ENCODE measurements around the gene CLCNKA. TPM values are rescaled to one million over a fixed set of nuclear protein-coding genes. Genes with fewer than 3 reads are reported as not detected.
"Not testable (repeated sequence)": the region's sequence is repeated elsewhere in the genome, so short reads cannot be mapped to it uniquely, and the experiment has no call there.

Gene CLCNKA
- total RNA-seq, 2 experiments from 2014 or later = not detected

DNA sequence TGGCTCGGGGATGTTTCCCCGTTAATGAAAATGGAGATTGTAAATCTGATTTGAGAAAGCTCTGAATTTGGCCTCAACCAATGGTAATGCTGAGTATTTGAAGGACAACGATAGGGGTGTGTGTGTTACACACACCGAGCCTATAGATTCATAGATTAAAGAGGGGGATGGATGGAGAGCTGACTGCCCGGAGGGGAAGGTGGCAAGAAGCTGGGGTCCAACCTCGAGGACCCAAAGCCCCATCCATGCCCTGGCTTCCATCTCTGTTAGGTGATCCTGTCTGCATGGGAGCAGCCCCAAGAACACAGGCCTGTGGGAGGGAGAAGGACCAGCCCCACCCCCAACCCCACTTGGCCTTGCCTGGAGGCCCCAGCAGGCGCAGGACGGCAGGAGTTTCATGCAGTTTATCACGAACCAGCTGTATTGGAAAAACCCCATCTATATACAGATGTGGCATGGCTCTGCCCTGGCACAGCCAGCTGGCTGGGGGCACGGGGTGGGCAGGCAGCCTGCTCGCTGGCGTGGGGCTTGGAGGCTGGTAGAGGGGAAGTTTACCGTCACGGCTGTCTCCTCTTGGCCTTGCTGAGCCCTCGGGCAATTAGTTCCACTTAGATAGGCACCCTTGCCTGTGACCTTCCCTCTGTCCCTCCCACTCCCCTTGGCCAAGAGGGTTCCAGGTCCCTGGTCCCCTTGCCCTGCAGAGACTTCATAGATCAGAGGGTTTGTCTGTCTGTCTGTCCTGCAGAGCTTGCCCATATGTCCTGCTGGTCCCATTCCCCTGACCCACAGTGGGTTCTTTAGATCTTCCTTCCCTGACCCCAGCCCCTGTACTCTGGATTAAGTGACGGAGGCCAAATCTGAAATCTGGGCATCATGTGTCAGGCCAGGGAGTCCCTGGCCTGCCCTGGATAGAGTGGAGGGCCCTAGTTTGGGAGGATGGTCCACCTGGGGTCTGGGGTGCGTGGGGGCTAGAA lies 7.0 kb upstream of the CLCNKA start:
- intact Hi-C loops (cut with micrococcal nuclease) = no loop called here
- H3K4me3 Mint-ChIP-seq = no peak overlapping the region
- no peak for DNase-seq
- no peaks in the 10 kb centered on the region for H3K9me3 Mint-ChIP-seq
- CTCF ChIA-PET = no interaction called here
- H3K4me1 Mint-ChIP-seq (ENCODE audit: low read depth) = peaks cover 7% of the 10 kb centered on the region
- no peak overlapping the region for H3K27ac Mint-ChIP-seq
- H3K36me3 Mint-ChIP-seq (ENCODE audit: low read depth) = no peaks in the 10 kb centered on the region
- H3K27me3 Mint-ChIP-seq (ENCODE audit: low read depth) = peaks cover 2% of the 10 kb centered on the region

DNA sequence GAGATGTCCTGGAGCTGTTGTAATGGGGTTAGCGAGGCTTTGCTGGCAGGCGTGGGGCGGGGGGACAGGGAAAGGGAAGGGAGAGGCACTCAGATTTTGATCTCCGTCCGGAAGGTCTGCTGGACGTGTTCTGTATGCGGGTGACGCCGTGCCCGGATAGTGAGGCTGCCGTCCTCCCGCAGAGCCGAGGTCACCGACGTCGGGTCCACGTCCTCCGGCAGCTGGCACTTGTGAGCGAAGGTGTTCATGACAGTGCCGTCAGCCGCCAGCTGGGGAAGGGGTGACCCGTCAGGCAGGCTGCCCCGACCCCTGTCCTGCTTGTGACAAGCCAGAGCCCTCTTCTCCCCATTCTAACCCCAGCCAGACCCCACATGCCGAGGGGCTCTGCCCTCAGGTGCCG lies 6.3 kb upstream of the CLCNKA start:
- no peaks in the 10 kb centered on the region for H3K9me3 Mint-ChIP-seq
- no peak overlapping the region for H3K27ac Mint-ChIP-seq
- intact Hi-C loops (cut with micrococcal nuclease) = no loop called here
- CTCF ChIA-PET = no interaction called here
- H3K4me3 Mint-ChIP-seq = no peak overlapping the region
- peaks cover 2% of the 10 kb centered on the region for H3K27me3 Mint-ChIP-seq (ENCODE audit: low read depth)
- no peaks in the 10 kb centered on the region for H3K36me3 Mint-ChIP-seq (ENCODE audit: low read depth)
- no peak for DNase-seq
- H3K4me1 Mint-ChIP-seq (ENCODE audit: low read depth) = peaks cover 7% of the 10 kb centered on the region

- CTCF ChIA-PET = no interaction called here
- H3K4me1 Mint-ChIP-seq (ENCODE audit: low read depth) = peaks cover 7% of the 10 kb centered on the region
- no peak for DNase-seq
- no peak overlapping the region for H3K27ac Mint-ChIP-seq
- H3K9me3 Mint-ChIP-seq = no peaks in the 10 kb centered on the region
- H3K36me3 Mint-ChIP-seq (ENCODE audit: low read depth) = no peaks in the 10 kb centered on the region
- peaks cover 2% of the 10 kb centered on the region for H3K27me3 Mint-ChIP-seq (ENCODE audit: low read depth)
- no peak overlapping the region for H3K4me3 Mint-ChIP-seq
- intact Hi-C loops (cut with micrococcal nuclease) = no loop called here
Measured at GRCh38 chr1:16015960-16016901, 5.6 kb upstream of the CLCNKA start.

DNA sequence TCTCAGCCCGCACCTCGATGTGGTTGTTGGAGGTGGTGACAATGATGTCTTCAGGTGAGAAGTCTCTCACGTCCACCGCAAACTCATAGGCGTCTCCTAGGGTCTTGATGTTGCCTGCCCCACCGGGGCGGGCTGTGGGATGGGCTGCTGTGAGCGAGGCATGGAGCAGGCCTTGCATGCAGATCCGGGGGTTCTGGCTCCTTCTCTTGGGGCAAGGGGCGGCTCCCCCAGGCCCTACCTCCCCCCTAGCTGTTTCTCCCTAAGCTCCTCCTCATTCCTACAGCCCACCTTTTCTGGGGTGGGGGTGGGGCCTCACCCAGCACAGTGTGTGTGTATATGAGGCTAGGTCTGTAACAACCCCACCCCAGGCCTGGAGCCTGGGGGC lies 4.8 kb upstream of the CLCNKA start:
- H3K27me3 Mint-ChIP-seq (ENCODE audit: low read depth) = no peaks in the 10 kb centered on the region
- no peaks in the 10 kb centered on the region for H3K36me3 Mint-ChIP-seq (ENCODE audit: low read depth)
- intact Hi-C loops (cut with micrococcal nuclease) = no loop called here
- no peak overlapping the region for H3K27ac Mint-ChIP-seq
- DNase-seq = no peak
- peaks cover 7% of the 10 kb centered on the region for H3K4me1 Mint-ChIP-seq (ENCODE audit: low read depth)
- no peaks in the 10 kb centered on the region for H3K9me3 Mint-ChIP-seq
- CTCF ChIA-PET = no interaction called here
- no peak overlapping the region for H3K4me3 Mint-ChIP-seq

DNA sequence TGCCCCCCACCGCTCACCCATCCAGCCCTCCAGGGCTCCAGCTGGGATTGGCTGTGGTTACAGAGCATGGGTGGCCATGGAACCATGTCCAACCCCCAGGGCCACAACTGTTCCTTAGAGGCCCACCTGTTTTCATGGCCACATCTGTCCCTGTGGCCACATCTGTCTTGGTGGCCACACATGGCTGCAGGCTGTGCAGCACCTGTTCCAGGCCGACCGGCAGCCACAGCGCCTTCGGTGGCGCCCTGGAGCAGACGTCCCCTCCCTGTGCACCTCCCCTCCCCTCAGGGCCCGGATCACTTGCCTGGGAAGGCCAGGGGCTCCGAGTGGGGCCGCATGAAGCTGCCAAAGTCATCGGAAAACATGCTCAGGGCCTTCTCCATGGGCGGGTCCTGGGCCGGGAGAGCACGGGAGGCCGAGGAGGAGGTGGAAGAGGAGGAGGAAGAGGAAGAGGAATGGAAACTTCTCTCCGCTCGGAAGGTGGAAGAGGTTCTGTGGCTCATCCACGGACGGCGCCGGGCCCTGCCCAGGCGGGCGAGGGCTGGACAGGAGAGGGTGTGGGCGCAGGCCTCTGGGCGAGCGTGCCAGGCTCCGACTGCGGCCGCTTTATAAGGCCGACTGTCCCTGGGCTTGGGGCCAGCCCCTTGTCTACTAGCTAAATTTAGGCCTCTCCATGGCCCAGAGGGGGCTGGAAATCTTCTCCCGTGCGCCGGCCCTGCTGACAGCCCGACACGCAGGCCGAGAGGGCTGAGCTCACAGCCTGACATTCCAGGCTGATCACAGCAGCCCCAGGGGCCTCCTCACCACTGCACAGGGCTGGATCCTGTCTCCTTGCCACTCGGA lies 4.2 kb upstream of the CLCNKA start, which contains the start of gene HSPB7:
HSPB7 (minus strand) TSS at position 583 of the 843 bp plus-strand sequence; CDS start at position 503, 80 bp downstream.
- intact Hi-C loops (cut with micrococcal nuclease) = no loop called here
- Mint-ChIP-seq H3K4me1 (ENCODE audit: low read depth) (peaks cover 3% of the 10 kb centered on the region), H3K27ac (no peak within 1 kb of the TSS), H3K36me3 (ENCODE audit: low read depth) (no peaks in the 10 kb centered on the region), H3K4me3 (no peak within 1 kb of the TSS), H3K9me3 (no peaks in the 10 kb centered on the region), H3K27me3 (ENCODE audit: low read depth) (no peaks in the 10 kb centered on the region)
- CTCF ChIA-PET = no interaction called here
- DNase-seq = no peak

- intact Hi-C loops (cut with micrococcal nuclease) = no loop called here
- H3K9me3 Mint-ChIP-seq = no peaks in the 10 kb centered on the region
- CTCF ChIA-PET = interaction anchor here (1.6 kb wide), 1 partner anchor 8 kb away, joined by 7 read pairs; no protein-coding TSS in a partner anchor
- no peak for DNase-seq
- peaks cover 3% of the 10 kb centered on the region for H3K4me1 Mint-ChIP-seq (ENCODE audit: low read depth)
- no peaks in the 10 kb centered on the region for H3K27me3 Mint-ChIP-seq (ENCODE audit: low read depth)
- H3K36me3 Mint-ChIP-seq (ENCODE audit: low read depth) = no peaks in the 10 kb centered on the region
- H3K27ac Mint-ChIP-seq = no peak overlapping the region
- no peak overlapping the region for H3K4me3 Mint-ChIP-seq
Measured at GRCh38 chr1:16018308-16018707, 3.5 kb upstream of the CLCNKA start.

DNA sequence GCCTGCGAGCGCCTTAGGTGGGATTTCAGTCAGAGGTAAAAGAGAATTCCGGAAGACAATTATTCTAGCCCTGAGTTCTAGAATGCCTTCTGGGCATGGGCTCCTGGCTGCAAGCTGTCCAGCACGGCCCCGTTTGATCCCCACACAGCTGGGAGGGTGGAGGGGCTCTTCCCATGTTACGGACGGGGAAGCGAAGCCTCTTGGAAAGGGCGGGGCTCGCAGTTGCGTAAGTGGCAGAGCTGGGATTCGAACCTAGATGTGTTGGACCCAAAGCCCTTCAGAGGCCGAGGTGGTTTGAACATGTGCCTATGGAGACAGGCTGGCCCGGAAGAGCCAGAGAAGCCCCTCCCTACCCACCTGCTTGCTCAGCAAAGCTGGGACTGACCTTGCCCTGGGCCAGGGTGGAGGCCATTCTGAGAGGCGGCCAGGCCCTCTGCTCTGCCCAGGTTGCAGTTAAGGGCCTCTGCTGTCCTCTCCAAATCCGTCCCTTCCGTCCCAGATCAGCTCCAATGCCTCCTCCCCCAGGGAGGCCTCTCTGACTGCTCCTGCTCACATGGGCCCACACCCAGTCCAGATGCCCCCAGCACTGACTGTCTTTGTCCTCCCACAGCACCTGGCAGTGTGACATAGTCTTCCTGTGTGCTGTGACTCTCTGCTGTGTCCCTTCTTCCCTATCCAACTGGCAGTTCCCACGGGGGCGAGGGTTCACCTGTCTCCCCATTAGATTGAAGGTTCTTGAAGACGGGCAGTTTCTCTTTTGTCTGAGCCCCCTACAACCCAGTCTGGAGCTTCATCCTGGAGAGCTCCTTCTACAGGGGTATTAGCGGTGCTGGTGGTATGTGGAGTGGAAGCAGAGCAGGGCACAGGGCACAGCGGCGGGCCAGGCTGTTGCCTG lies 2.8 kb upstream of the CLCNKA start:
- DNase-seq = no peak
- Mint-ChIP-seq H3K4me1 (ENCODE audit: low read depth) (no peaks in the 10 kb centered on the region), H3K4me3 (no peak overlapping the region), H3K27ac (no peak overlapping the region), H3K27me3 (ENCODE audit: low read depth) (no peaks in the 10 kb centered on the region), H3K9me3 (no peaks in the 10 kb centered on the region), H3K36me3 (ENCODE audit: low read depth) (no peaks in the 10 kb centered on the region)
- CTCF ChIA-PET = interaction anchor here (0.7 to 1.6 kb wide), 2 partner anchors 9 to 36 kb away, joined by 3 to 7 read pairs; no protein-coding TSS in a partner anchor
- intact Hi-C loops (cut with micrococcal nuclease) = no loop called here

GRCh38 chr1:16019644-16020277 lies 2.1 kb upstream of the CLCNKA start:
- no peaks in the 10 kb centered on the region for H3K27me3 Mint-ChIP-seq (ENCODE audit: low read depth)
- DNase-seq = no peak
- H3K9me3 Mint-ChIP-seq = no peaks in the 10 kb centered on the region
- H3K36me3 Mint-ChIP-seq (ENCODE audit: low read depth) = no peaks in the 10 kb centered on the region
- H3K4me3 Mint-ChIP-seq = no peak overlapping the region
- no peak overlapping the region for H3K27ac Mint-ChIP-seq
- no peaks in the 10 kb centered on the region for H3K4me1 Mint-ChIP-seq (ENCODE audit: low read depth)
- CTCF ChIA-PET = interaction anchor here (0.6 to 1.6 kb wide), 3 partner anchors 10 to 353 kb away, joined by 3 to 7 read pairs (median 3); no protein-coding TSS in a partner anchor
- intact Hi-C loops (cut with micrococcal nuclease) = no loop called here

GRCh38 chr1:16020325-16020724 lies 1.5 kb upstream of the CLCNKA start:
- H3K27ac Mint-ChIP-seq = no peak overlapping the region
- intact Hi-C loops (cut with micrococcal nuclease) = no loop called here
- no peaks in the 10 kb centered on the region for H3K4me1 Mint-ChIP-seq (ENCODE audit: low read depth)
- no peaks in the 10 kb centered on the region for H3K9me3 Mint-ChIP-seq
- no peaks in the 10 kb centered on the region for H3K36me3 Mint-ChIP-seq (ENCODE audit: low read depth)
- no peak for DNase-seq
- CTCF ChIA-PET = interaction anchor here (0.6 kb wide), 1 partner anchor 353 kb away, joined by 3 read pairs; no protein-coding TSS in a partner anchor
- H3K4me3 Mint-ChIP-seq = no peak overlapping the region
- no peaks in the 10 kb centered on the region for H3K27me3 Mint-ChIP-seq (ENCODE audit: low read depth)

DNA sequence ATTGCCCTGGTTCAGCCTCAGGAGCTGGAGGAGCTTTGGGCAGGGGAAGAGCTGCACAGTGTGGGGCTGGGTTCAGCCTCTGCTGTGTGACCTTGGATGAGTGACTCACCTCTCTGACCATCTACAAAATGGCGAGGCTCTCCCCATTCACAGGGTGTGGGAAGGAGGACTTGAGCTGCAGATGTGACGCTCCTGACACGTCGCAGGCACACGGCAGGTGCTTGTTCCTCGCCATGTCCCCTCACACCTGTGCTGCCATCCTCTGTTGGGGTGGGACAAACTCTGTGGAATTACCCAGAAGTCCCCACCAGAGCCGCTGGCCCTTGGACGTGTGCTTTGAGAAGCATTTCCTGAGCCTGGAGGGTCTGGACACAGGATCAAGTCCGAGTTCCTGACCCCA lies 958 bp upstream of the CLCNKA start:
- H3K4me3 Mint-ChIP-seq; H3K27me3 Mint-ChIP-seq (ENCODE audit: low read depth); H3K9me3 Mint-ChIP-seq; DNase-seq; H3K4me1 Mint-ChIP-seq (ENCODE audit: low read depth); CTCF ChIA-PET; intact Hi-C loops (cut with micrococcal nuclease); H3K36me3 Mint-ChIP-seq (ENCODE audit: low read depth); H3K27ac Mint-ChIP-seq: not testable (repeated sequence)

- H3K36me3 Mint-ChIP-seq (ENCODE audit: low read depth) = no peaks in the 10 kb centered on the region
- intact Hi-C loops (cut with micrococcal nuclease) = no loop called here
- DNase-seq = no peak
- peaks cover under 1% of the 10 kb centered on the region for H3K4me1 Mint-ChIP-seq (ENCODE audit: low read depth)
- CTCF ChIA-PET = interaction anchor here (1.4 kb wide), 1 partner anchor 14 kb away, joined by 3 read pairs; no protein-coding TSS in a partner anchor
- no peaks in the 10 kb centered on the region for H3K9me3 Mint-ChIP-seq
- no peak overlapping the region for H3K4me3 Mint-ChIP-seq
- no peak overlapping the region for H3K27ac Mint-ChIP-seq
- no peaks in the 10 kb centered on the region for H3K27me3 Mint-ChIP-seq (ENCODE audit: low read depth)
Measured at GRCh38 chr1:16022393-16022792, 557 bp downstream of the CLCNKA start.
